Lower lobe of right lung (tissue), 2 donors: ENCODE measurements around the gene PDE11A. TPM values are rescaled to one million over a fixed set of nuclear protein-coding genes. Genes with fewer than 3 reads are reported as not detected.

Experiments
- ATAC-seq, 2 donors: fragments of 200-7000 bp; cut with Tn5 transposase; one replicate each; pipeline ENCODE4 v1.9.1; 2020 to 2022; ENCODE audit warnings: mild to moderate bottlenecking in 2 of 2, moderate library complexity in 2 of 2
- DNase-seq: peaks from one replicate; pipeline ENCODE4 v3.0.0-alpha.2; 2020
- H3K27ac ChIP-seq: fragments of 200-600 bp; one replicate; pipeline ENCODE4 v1.8.0; 2022
- H3K27me3 ChIP-seq: fragments of 200-600 bp; one replicate; pipeline ENCODE4 v1.8.0; 2022; ENCODE audit warnings: low read depth
- H3K36me3 ChIP-seq: fragments of 200-600 bp; one replicate; pipeline ENCODE4 v1.8.0; 2022; ENCODE audit warnings: mild to moderate bottlenecking
- H3K4me1 ChIP-seq: fragments of 200-600 bp; one replicate; pipeline ENCODE4 v1.8.0; 2022
- H3K4me3 ChIP-seq: fragments of 200-600 bp; one replicate; pipeline ENCODE4 v1.8.0; 2022; ENCODE audit warnings: mild to moderate bottlenecking
- H3K9me3 ChIP-seq: fragments of 200-600 bp; one replicate; pipeline ENCODE4 v1.8.0; 2022
- intact Hi-C: fragments of 100-400 bp; cut with DNase I; formaldehyde crosslinking; loops from one replicate; pipeline ENCODE4 v1.11.0; 2022
- total RNA-seq: library from RNA; stranded (reverse); fragmentation: NEBNext Ultra II Directional; extraction: Animal tissue kit (Norgen Biotek cat#: 25700); gene quantifications from one replicate; pipeline ENCODE4 v1.2.1, GENCODE V29; 2021
- TF ChIP-seq, protein P1 (sequence below): fragments of 200-600 bp; IDR thresholded peaks from one replicate; pipeline ENCODE4 v1.8.0; 2022; ENCODE audit warnings: antibody characterized with exemption, mild to moderate bottlenecking
- donor health status: DM: no; HTN: yes; CAD: no; lungs with severe emphysema.

Gene PDE11A
- total RNA-seq, 1 donor from 2014 or later: 0.27 TPM

DNA sequence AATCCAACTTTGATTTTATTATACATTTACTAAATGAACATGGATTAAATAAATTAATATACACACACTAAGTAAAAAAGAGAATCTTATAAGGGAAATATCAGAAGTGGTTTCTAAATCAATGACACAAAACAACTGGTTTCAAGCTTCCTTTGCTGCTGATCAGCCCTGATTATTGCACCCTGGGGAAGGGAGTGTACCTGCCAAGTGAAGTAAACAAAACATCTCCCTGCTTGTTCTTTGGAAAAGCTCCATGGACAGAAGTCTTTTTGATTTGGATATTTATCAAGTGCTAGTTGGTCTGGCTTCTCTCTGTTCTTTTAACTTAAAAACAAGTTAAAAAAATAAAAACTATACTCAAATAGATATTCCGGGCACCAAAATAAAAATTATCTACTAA is 190.1 kb downstream of the PDE11A start:
- no peaks in the 10 kb centered on the region for H3K27me3 ChIP-seq
- DNase-seq (no peak), ATAC-seq (no peak)
- no peaks in the 10 kb centered on the region for H3K4me1 ChIP-seq
- H3K4me3 ChIP-seq: no peak overlapping the region
- intact Hi-C loops: no loop called here
- TF ChIP-seq, protein P1, sequence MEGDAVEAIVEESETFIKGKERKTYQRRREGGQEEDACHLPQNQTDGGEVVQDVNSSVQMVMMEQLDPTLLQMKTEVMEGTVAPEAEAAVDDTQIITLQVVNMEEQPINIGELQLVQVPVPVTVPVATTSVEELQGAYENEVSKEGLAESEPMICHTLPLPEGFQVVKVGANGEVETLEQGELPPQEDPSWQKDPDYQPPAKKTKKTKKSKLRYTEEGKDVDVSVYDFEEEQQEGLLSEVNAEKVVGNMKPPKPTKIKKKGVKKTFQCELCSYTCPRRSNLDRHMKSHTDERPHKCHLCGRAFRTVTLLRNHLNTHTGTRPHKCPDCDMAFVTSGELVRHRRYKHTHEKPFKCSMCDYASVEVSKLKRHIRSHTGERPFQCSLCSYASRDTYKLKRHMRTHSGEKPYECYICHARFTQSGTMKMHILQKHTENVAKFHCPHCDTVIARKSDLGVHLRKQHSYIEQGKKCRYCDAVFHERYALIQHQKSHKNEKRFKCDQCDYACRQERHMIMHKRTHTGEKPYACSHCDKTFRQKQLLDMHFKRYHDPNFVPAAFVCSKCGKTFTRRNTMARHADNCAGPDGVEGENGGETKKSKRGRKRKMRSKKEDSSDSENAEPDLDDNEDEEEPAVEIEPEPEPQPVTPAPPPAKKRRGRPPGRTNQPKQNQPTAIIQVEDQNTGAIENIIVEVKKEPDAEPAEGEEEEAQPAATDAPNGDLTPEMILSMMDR: no peak
- no peak overlapping the region for H3K27ac ChIP-seq
- no peaks in the 10 kb centered on the region for H3K9me3 ChIP-seq
- no peaks in the 10 kb centered on the region for H3K36me3 ChIP-seq

DNA sequence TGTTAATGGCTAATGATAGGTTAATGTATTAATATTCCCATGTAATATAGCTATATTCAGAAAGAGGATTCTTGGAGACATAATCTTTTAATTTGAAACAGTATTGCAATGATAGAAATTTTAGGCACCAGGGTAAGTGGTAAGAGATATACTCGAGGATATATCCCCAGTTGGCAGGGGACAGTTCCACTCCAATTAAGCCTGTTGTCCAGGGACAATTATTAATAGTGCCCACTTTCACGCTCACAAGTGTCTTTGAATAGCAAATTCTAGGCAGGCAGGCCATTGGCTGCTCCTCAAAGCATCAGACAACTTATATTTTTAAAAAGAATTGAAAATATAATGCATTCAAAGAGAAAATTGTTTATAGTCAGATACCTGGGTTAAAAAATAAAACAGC is 190.7 kb downstream of the PDE11A start:
- Histone ChIP-seq H3K27ac (no peak overlapping the region), H3K4me1 (no peaks in the 10 kb centered on the region), H3K4me3 (no peak overlapping the region), H3K9me3 (no peaks in the 10 kb centered on the region), H3K36me3 (no peaks in the 10 kb centered on the region), H3K27me3 (no peaks in the 10 kb centered on the region)
- no peak for DNase-seq
- TF ChIP-seq, protein P1: no peak
- ATAC-seq: no peak
- intact Hi-C loops: no loop called here

DNA sequence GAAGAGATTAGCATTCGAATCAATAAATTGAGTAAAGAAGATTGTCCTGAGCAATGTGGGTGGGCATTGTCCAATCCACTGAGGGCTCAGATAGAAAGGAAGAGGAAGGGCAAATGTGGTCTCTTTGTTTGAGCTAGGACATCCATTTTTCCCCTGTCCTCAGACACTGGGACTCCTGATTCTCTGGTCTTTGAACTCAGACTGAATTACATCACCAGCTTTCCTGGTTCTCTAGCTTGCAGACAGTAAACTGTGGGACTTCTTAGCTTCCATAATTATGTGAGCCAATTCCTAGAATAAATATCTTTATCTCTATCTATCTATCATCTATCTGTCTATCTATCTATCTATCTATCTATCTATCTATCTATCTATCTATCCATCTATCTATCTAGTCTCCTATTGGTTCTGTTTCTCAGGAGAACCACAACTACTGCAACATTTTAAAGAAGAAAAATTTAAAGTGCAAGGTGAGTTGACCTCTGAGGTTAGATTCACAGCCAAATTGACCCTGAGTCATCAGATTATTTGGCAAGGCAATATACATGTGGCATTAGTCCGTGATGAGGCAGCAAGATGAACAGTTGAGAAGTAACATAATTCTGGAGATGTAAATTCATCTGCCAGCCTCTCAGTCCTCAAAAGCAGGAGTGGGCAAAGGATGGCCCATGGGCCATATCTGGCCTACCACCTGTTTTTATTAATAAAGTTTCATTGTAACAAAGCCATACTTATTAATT is 191.4 kb downstream of the PDE11A start:
- TF ChIP-seq, protein P1: no peak
- ATAC-seq (no peak), DNase-seq (no peak)
- Histone ChIP-seq H3K9me3 (no peaks in the 10 kb centered on the region), H3K36me3 (no peaks in the 10 kb centered on the region), H3K4me3 (no peak overlapping the region), H3K27me3 (no peaks in the 10 kb centered on the region), H3K27ac (no peak overlapping the region), H3K4me1 (no peaks in the 10 kb centered on the region)
- intact Hi-C loops: no loop called here

DNA sequence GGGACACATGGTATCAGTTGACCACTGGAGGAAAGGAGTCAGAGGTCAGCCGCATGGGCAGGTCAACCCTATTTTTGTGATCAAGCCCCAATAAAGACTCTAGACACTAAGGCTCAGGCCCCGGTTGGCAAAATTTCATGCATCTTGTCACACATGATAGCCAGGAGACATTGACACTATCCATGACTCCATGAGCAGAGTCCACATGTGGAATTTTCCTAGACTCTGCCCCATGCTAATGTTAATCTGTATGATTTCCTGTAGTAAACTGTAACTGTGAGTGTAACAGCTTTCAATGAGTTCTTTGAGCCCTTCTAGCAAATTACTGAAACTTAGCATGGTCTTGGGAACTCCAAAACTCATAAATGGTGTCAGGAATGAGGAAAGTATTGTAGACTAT is 192.3 kb downstream of the PDE11A start:
- intact Hi-C loops: no loop called here
- Histone ChIP-seq H3K9me3 (no peaks in the 10 kb centered on the region), H3K36me3 (no peaks in the 10 kb centered on the region), H3K27me3 (no peaks in the 10 kb centered on the region), H3K4me1 (no peaks in the 10 kb centered on the region), H3K27ac (no peak overlapping the region), H3K4me3 (no peak overlapping the region)
- TF ChIP-seq, protein P1: no peak
- no peak for ATAC-seq
- DNase-seq: no peak

DNA sequence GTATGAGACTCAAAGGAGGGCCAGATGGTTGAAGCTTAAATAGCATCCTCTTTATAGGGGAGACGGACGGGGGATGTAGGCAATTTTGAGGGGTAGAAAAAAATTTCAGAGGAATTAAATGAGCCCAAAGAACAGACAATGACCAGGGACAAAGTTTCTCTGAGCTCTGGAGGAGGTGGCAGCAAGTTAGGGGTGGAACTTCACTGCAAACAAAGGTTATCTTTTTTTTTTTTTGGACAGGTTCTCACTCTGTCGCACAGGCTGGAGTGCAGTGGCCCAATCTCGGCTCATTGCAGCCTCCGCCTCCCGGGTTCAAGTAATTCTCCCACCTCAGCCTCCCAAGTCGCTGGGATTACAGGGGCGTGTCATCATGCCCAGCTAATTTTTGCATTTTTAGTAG is 195.6 kb downstream of the PDE11A start:
- Histone ChIP-seq H3K9me3 (no peaks in the 10 kb centered on the region), H3K27ac (no peak overlapping the region), H3K4me1 (no peaks in the 10 kb centered on the region), H3K27me3 (no peaks in the 10 kb centered on the region), H3K4me3 (no peak overlapping the region), H3K36me3 (no peaks in the 10 kb centered on the region)
- TF ChIP-seq, protein P1: no peak
- no peak for ATAC-seq
- intact Hi-C loops: no loop called here
- DNase-seq: no peak
